ENCODE measurements around the gene SLC22A1.
"Not testable (repeated sequence)": the region's sequence is repeated elsewhere in the genome, so short reads cannot be mapped to it uniquely, and the experiment has no call there.

The SLC22A1 gene

DNA sequence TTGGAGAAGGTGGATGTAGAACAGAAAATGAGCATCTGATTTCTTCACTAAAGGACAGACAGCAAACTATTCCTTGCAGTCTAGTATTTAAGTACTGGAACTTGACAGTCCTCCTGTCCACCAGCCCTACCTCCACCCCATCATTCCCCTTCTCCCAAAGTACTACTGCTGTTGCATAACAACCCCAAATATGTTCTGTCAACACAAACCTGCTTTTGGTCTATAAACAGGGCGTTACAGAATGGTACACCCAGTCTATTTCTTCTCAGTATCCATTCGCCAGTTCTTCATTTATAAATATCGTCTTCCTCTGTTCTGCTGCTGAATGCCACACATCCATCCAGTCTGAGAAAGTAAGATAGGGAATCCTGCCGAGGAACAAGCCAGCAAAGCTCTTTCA, 27.7 kb upstream of the SLC22A1 start:
- DNase-seq (ENCODE audit: low read depth in 2 of 2): no peak

DNA sequence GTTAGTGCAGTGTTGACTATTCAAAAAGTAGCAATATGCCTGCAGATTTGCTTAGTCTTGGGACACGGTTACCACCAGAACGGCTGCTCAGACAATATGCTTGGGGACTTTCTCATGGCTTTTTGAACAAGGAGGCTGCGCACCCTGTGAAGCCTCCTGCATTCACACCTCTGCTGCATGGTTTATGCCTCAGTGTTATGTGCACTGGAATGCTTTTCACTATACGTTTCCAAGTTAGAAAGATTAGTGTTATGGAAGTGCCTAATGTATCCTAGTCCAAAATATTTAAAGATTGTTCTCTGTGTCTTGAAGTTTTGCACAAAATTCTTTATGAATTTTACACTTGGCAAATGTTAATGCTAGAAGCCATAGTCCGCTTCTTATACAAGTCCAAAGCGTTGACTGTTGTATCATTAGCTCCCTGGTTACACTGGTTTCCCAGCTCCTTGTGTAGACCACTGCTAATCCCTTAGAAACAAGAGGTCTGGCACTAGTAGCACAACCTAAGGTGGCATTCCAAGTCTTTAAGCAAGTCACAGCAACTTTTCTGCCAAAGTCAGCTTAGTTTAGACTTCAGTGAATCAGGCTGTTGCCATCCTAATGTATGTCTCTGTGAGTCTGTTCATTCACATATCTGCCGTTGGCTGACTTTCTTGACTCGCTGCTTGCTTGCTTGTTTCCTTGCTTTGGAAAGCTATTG, 26.3 kb upstream of the SLC22A1 start:
- DNase-seq (ENCODE audit: low read depth in 2 of 2): no peak

DNA sequence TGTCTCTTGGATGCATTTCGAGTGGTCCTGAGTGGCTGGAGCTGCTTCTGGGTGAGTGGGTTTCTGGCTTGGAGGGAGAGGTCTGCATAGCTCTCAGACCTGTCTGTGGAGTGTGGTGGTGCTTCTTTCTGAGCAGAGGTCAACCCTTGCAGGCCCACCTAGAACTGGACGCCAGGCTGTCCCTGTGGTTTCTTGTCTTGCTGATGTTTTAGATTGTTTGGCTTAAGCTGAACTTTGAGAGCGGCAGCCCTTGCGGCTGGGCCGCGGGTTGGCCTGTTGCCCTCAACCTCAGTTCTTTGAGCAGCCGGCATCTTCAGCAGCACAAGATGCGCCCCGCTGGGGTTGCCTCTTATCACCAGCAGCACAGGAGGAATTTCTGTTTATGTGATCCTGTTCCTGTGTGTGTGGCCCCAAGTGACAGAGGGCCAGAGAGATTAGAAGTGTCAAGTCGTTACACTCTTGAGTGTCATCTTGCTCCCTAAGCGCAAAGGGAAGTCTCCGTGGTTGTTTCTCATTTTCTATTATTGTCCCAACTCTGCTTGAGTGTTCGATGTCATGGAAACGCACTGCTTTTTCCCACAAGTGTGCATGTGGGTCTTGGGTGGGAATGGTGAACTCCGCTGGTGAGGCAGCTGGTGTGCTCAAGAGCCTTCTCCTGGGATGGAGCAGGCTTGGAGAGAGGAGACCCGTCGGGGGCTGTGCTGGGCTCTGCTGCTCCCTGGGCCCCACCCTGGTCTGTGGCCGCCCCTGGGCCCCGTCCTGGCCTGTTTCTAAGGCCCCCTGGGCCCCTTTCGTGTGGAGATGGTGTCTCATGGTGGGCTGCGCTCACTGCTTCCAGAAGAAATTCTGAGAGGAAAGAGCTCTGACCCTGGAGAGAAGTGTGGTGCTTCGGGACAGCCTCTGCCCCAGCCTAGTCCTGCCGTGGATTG, 20.1 kb upstream of the SLC22A1 start:
- no peak for DNase-seq (ENCODE audit: low read depth in 2 of 2)

DNA sequence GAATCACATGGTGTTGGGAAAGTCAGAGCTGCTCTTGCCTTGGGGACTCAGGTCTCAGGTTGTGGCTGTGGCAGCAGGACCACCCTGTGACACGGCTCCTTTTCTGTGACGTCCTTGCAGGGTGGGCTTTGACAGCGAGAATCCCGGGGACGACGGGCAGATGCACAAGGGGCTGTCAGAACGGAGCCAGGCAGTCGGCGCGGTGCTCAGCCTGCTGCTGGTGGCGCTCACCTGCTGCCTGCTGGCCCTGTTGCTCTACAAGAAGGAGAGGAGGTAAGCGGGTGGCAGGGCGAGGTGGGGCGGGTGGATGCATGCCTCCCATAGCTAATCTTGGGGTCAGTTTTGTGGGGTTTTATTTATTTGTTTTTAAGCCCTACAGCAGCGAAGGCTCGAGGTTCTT, 19.2 kb upstream of the SLC22A1 start:
- DNase-seq (ENCODE audit: low read depth in 2 of 2): no peak

DNA sequence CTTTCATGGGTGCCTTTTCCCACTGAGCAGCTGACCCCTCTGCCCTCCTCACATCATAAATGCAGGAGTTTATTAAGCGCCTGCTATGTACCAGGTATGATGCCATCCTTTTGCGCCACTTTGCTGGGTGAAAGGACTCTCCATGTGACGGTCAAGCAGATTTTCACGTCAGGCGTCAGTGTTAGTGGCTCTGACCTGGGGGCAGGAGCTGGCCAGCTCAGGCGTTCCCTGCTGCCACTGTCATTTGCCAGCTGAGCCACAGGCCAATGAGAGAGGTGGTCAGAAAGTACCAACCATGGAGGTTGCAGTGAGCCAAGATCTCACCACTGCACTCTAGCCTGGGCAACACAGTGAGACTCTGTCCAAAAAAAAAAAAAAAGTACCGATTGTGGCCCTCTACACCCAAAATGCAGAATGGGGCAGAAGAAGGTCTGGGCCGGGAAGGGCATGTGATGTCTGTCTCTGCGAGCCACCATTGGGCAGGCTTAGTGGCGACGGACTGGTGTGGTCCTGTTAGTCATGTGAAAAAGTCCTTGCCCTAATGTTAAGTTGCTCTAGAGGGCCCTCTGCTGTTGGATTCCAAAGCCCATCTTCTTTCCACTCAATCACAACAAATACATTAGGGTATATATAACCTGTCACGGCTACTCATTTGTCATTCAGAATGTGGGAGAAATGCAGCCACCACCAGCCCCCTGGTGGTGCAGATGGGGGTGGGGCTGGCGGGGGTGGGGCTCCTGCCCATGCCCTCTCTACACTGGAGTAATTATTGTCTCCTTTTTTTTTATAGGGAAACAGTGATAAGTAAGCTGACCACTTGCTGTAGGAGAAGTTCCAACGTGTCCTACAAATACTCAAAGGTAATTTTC, 18.4 kb upstream of the SLC22A1 start:
- DNase-seq (ENCODE audit: low read depth in 2 of 2): no peak

DNA sequence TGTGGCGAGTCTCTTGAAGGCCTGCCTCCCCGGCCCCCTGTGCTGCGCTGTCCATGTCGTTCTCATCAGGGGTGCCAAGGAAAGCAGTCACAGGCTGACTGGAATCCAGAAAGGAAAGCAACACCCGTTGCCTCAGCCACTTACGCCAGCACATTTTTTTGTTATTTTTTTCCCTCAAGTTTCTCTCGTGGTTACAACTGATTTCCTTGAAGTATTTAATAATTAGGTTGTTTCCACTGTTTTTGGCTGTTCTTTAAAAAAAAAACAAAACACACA, 17.9 kb upstream of the SLC22A1 start:
- DNase-seq (ENCODE audit: low read depth in 2 of 2): no peak

DNA sequence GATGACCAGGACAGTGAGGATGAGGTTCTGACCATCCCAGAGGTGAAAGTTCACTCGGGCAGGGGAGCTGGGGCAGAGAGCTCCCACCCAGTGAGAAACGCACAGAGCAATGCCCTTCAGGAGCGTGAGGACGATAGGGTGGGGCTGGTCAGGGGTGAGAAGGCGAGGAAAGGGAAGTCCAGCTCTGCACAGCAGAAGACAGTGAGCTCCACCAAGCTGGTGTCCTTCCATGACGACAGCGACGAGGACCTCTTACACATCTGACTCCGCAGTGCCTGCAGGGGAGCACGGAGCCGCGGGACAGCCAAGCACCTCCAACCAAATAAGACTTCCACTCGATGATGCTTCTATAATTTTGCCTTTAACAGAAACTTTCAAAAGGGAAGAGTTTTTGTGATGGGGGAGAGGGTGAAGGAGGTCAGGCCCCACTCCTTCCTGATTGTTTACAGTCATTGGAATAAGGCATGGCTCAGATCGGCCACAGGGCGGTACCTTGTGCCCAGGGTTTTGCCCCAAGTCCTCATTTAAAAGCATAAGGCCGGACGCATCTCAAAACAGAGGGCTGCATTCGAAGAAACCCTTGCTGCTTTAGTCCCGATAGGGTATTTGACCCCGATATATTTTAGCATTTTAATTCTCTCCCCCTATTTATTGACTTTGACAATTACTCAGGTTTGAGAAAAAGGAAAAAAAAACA, 16.6 kb upstream of the SLC22A1 start:
- DNase-seq (ENCODE audit: low read depth in 2 of 2): no peak

DNA sequence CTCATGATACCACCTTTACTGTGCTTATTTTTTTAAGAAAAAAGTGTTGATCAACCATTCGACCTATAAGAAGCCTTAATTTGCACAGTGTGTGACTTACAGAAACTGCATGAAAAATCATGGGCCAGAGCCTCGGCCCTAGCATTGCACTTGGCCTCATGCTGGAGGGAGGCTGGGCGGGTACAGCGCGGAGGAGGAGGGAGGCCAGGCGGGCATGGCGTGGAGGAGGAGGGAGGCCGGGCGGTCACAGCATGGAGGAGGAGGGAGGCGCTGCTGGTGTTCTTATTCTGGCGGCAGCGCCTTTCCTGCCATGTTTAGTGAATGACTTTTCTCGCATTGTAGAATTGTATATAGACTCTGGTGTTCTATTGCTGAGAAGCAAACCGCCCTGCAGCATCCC, 15.6 kb upstream of the SLC22A1 start:
- DNase-seq (ENCODE audit: low read depth in 2 of 2): no peak

DNA sequence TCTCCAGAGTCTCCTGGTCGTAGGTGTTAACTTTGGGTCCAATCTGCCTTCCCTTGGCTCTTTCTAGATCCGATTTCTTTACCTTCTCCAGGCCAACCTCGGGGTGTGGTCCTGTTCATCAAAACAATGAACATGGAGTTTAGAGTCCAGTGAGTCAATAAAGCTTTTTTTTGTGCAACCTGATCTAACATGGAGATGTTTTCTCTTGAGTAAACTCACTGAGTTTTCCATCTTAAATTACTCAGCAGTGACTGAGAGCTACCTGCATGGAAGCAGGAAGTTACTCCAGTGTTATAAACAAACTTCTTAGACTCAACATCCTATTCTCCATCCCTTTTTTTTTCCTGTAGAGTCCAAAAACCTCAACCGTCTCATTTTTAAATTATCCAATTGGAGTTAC, 14.9 kb upstream of the SLC22A1 start:
- no peak for DNase-seq (ENCODE audit: low read depth in 2 of 2)

DNA sequence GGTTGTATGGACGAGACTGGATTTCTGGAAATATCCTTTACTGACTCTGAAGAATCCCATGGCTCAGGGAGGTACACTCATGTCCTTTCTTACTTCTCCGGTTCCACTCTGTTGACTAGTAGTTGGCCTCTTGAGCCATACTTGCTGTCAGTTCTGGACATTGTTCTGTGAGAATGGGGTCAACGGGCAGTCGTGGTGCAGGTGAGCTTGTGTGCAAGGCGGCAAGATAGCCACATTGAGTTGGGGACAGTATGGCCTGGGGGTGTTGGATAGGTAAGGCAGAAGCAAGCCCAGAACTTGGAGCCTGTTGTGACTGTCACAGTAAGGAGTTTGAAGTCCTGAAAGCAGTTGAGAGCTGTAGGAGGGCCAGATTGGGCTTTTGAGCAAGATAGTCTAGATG, 13.5 kb upstream of the SLC22A1 start:
- DNase-seq (ENCODE audit: low read depth in 2 of 2): no peak

DNA sequence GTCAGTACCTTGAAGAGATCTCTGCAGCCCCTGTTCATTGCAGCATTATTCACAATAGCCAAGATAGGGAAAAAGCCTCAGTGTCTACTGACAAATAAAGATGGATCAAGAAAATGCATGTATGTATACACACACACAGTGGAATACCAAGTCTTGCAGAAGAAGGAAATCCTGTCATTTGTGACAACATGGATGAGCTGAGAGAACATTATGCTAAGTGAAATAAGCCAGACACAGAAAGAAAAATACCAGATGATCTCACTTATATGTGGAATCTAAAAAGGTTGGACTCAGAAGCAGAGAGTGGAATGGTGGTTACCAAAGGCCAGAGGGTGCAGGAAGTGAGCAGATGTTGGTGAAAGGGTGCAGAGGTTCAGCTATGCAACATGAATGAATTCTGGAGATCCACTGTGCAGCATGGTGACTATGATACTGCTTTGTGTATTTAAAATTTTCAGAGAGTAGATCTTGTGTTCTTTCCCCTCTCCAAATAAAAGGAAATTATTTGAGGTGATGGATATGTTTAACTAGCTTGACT, 11.0 kb upstream of the SLC22A1 start:
- no peak for DNase-seq (ENCODE audit: low read depth in 2 of 2)

DNA sequence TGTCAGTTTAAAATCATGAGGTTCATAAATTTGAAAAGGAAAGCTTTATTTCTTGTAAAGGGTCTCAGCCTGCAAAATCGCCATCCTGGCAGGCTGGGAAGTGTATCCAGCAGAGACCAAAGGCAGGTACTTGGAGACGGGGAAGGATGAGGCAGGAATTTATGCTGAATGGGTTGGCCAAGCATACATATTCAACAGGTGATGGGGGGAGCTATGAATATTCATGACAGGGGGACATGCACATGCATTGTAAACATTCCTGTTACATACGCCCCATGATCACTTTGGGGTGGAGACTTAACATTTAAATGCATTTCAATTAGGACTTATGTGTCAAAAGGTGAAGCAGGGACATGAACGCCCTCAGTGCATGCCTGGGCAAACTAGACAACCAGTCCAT, 9.8 kb upstream of the SLC22A1 start:
- no peak for DNase-seq (ENCODE audit: low read depth in 2 of 2)

DNA sequence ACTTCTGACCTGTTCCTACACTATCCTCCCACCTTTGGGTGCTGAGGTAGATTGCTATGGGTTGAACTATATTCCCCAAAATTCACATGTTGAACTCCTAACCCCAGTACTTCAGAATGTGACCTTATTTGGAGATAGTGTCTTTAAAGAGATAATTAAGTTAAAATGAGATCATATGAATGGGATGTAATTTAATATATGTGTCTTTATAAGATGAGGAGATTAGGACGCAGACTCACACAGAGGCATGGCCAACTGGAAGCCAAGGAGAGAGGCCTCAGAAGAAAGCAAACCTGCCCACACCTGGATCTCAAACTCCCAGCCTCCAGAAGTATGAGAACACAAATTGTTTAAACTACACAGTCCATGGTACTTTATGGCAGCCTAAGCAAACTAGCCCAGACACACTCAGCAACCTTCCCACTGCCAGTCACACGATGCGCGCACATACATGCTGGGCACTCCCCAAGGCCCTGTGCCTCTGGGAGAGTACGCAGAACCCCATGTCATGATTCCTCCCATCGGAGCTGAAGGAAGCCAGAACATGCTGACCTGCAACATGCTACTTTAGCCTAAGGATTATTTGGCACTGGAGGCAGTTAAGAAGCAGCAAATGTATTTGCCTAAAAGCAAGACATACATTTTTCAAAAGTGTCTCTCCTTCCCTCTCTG, 8.9 kb upstream of the SLC22A1 start:
- no peak for DNase-seq (ENCODE audit: low read depth in 2 of 2)

DNA sequence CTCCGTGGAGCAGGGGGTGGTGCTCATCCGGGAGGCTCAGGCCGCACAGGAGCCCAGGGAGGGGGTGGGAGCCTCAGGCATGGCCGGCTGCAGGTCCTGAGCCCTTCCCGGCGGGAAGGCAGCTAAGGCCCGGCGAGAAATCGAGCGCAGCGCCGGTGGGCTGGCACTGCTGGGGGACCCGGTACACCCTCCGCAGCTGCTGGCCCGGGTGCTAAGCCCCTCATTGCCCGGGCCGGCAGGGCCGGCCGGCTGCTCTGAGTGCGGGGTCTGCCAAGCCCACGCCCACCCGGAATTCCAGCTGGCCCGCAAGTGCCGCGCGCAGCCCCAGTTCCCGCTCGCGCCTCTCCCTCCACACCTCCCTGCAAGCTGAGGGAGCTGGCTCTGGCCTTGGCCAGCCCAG, 7.1 kb upstream of the SLC22A1 start:
- DNase-seq (ENCODE audit: low read depth in 2 of 2): not testable (repeated sequence)

DNA sequence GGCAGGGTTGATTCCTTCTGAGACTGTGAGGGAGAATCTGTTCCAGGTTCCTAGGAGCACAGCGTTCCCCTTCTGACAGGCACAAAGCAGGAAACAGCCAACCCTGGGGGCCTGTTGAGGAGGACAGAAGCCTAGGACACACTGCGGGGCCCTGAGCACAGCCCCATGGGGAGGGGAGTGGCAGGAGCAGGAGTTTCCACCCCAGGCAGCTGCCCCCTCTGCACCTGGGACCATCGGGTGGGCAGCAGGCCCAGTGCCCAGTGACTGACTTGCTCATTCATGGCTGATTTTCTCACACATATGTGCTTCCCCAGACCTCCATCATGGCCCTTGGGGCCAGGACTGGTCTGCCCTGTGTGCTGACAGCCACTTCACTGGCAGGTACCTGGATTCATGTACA, 6.2 kb upstream of the SLC22A1 start:
- no peak for DNase-seq (ENCODE audit: low read depth in 2 of 2)

DNA sequence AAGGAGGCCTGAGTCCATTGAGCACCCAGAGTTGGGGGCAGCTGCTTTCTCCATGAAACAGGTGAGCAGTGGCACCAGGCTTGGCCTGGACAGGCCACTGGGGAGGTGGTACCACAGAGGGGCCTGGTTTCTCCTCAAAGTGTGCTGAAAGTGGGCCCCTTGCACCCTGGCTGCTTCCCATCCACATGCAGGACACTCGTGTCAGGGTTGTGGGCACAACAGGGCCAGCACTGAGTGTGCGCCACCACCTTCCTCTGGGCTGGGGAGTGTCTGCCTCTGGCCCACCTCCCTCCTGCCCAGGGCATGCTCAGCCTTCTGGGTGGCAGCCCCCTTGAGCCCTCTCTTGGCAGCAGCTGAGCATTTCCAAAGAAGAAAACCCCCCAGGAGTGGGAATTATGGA, 5.2 kb upstream of the SLC22A1 start:
- DNase-seq (ENCODE audit: low read depth in 2 of 2): no peak

DNA sequence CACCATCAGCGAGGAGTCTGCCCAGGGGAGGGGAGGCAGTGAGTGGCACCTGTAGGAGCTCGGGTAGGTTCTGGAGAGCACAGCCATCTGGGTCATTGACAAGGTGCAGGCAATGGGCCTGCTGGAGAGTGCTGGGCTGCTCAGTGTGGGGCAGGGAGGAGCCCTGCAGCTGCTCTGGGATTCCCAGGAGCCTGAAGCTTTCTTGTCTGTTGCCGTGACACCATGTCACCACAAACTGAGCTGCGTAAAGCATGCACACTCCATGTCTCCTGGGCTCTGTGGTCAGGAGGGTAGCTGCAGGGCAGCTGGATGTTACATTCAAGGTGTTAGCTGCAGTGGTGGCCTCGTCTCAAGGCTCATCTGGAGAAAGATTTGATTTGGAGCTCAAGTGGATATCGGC, 4.5 kb upstream of the SLC22A1 start:
- no peak for DNase-seq (ENCODE audit: low read depth in 2 of 2)

DNA sequence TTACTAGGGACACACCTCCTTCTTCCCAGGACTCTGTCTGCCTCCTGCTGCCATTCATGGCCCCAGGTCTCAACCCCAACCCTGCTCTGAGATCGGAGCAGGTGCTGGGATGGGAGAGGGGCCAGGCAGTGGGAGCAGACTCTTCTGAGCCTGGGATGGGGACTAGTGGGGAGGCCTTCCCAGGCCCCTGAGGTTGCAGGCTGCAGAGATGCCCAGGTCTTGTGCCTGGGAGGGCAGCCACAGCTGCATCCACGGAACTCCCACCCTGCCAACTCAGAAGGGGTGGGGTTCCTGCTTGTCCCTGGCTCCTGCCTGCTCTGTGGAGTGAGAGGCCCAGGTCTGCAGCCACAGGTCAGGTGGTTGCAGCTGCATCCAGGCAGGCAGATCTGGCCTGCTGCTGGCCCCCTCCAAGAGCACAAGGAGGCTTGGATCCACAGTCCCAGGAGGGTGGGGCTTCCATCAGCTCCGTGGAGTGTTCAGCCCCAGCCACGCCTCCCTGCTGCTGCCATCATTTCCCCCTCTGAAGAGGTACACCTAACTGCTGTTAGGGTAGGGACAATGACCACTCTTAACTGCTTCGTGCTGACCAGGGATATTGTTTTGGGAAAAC, 2.9 kb upstream of the SLC22A1 start:
- DNase-seq (ENCODE audit: low read depth in 2 of 2): no peak

DNA sequence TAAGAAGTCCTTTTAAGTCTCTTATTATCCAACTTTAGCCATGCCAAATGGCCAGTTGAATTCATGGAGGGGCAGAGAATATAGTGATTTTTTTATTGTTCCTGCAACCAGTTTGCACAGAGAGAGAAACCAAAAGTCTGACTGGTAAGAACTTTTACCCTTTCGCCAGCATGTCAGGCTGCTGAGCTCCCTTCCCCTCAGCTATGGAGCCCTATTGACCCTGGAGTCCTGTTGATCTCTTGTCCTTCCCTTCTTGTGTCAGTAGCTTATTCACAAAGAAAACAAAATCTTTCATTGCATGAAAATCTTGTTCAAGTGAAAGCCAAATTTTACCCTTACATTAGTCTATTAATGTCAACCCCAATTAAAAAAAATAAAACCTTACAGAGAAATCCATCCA, 1.5 kb upstream of the SLC22A1 start:
- no peak for DNase-seq (ENCODE audit: low read depth in 2 of 2)

DNA sequence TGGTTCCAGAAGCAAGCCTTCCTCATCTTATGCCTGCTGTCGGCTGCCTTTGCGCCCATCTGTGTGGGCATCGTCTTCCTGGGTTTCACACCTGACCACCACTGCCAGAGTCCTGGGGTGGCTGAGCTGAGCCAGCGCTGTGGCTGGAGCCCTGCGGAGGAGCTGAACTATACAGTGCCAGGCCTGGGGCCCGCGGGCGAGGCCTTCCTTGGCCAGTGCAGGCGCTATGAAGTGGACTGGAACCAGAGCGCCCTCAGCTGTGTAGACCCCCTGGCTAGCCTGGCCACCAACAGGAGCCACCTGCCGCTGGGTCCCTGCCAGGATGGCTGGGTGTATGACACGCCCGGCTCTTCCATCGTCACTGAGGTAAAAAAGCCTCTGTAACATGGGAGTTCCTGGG, 366 bp downstream of the SLC22A1 start:
- DNase-seq (ENCODE audit: low read depth in 2 of 2): no peak

DNA sequence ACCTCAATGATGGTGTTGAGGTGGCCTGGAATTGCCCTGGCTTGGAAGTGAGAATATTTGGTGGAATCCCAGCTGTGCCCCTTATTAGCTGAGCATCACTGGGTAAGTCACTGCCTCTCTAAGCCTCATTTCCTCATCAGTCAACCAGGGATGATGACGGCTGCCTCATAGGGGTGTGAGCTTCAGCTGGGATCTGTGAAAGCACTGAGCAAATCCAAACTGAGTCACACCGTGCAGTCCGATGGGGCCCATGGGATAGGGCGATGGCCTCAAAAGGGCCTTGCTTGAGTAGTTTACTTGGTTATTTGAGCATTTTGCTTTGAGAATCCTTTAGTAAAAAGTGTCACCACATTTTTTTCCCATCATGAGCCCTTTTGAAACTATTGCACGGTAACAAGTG, 1.1 kb downstream of the SLC22A1 start:
- DNase-seq (ENCODE audit: low read depth in 2 of 2): no peak

All from stimulated activated CD8-positive, alpha-beta memory T cell treated with anti-CD3 and anti-CD28 coated beads, Interleukin-7, amount 100 ng/mL, for 1 hour (primary cell).